Stimulated activated CD8-positive, alpha-beta memory T cell treated with anti-CD3 and anti-CD28 coated beads, Interleukin-4, amount 100 ng/mL, for 1 hour (primary cell): Measurements from ENCODE around the gene NR2C2AP.
A peak's percentile ranks its signal among the peaks of the same experiment; 100 is the strongest.
"Not testable (repeated sequence)": the region's sequence is repeated elsewhere in the genome, so short reads cannot be mapped to it uniquely, and the experiment has no call there.

ENCODE experiments used
- DNase-seq, 2 donors: peaks; one replicate each; pipeline ENCODE4 v3.0.0-alpha.2; 2020; ENCODE audit warnings: low read depth in 2 of 2, low spot score in 1 of 2

The NR2C2AP gene, protein sequence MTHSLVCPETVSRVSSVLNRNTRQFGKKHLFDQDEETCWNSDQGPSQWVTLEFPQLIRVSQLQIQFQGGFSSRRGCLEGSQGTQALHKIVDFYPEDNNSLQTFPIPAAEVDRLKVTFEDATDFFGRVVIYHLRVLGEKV

DNA sequence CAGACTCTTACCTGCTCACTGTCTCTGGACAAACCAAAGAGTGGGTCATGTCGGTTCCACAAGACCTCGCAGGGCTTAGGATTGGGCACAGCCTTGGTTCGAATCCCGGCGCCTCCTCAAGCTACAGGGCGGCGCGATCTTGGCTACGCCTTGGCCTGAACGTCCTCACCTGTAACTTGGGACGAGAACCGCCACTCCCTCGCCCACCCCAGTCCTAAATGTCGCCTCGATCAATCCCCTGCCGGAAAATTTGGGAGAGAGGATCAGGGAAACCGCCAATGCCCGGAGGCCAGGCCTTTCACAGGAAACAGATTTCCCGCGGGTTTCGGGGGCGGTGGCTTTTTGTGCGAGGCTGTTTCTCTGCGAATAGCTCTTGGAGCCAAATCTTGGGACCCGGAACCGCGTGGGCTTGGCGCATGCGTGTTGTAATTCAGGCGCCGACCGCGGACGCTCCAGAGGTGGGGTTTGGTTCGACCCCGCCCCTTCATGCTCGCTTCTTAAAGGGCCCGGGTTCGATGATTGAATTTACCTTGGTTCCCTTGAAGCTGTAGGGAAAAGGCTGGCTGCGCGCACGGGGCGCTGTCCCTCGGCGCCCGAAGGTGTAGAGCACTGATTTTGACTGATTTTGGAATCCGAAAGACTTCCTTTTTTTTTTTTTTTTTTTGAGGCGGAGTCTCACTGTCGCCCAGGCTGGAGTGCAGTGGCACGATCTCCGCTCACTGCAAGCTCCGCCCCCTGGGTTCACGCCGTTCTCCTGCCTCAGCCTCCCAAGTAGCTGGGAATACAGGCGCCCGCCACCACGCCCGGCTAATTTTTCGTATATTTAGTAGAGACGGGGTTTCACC is at the start of gene NR2C2AP:
Gene NR2C2AP, minus strand, starts transcription at position 403 of the 845 bp plus-strand sequence. Its CDS starts 354 bp downstream, at position 49.
- peak; percentile 82 to 85 for DNase-seq

DNA sequence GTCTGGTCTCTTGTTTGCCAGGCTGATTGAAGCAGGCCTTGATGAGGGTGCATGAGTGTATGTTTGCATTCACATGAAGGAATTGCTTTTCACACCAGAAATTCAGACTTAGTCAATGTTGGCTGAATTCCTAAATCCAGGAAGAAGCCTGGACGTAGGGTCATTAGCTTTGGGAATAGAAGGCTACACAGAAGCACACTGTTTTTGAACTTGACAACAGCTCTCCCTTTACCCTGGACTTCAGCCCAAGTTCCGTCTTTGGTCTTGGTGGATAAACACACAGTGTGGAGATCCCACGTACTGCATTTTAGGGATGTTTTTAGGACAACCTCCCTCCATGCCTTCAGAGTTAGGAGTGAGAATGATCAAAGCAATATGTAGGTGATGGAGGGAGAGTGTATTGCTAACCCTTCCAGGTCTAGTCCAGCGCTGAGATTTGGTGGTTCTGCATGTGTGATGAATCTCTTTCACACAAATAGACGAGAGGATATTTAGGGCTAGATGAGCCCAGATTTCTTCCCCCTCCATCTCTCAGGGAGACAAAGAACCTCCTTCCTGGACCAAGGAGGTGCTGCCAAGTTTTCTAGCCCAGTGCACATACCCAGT is 47.1 kb upstream of the NR2C2AP start:
- no peak for DNase-seq

DNA sequence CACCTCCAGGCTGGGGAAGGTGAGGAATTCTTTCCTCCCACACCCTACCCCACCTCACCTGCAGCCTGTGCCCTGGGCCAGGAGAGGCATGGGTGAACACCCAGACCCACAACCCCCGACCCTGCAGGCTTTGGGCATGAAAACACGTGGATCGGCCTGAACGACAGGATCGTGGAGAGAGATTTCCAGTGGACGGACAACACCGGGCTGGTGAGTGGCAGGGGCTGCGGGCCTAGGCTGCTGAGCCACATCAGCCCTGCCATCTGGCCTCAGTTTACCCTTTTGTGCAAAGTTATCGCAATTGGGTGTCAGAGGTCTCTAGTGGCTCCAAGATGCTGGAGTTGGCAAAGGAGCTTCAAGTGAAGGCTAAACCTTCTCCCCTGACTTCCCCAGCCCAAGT is 37.3 kb upstream of the NR2C2AP start:
- no peak for DNase-seq

DNA sequence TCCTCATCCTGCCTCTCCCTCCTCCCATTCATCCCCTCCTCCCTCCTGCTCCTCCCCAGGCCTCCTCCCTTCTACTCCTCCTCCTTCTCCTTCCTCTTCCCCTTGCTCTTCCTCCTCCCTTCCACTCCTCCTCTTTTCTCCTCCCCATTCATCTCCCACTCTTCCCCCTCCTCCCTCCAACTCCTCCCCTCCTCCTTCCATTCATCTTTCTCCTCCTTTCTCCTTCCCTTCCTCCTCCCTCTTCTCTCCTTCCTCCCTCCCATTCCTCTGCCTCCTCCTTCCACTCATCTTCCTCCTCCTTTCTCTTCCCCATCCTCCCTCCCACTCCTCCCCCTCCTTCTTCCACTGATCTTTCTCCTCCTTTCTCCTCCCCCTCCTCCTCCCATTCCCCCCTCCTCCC is 36.5 kb upstream of the NR2C2AP start:
- no peak for DNase-seq

- no peak for DNase-seq
Measured at GRCh38 chr19:19238126-19238894, 35.1 kb upstream of the NR2C2AP start.

DNA sequence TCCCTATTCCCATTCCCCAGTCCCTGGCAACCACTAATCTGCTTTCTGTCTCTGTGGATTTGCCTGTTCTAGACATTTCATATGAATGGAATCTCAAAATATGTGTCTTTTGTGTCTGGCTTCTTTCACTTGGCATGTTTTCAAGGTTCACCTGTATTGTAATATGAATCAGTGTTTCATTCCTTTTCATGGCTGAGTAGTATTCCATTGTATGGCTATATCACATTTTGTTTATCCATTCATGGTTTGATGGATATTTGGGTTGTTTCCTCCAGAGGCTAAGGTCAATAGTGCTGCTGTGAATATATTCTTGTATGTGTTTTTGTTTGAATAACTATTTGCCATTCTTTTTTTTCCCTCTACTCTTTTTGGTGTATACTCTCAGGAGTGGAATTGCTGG is 33.0 kb upstream of the NR2C2AP start:
- DNase-seq: no peak

- DNase-seq: no peak
Measured at GRCh38 chr19:19234220-19234816, 31.1 kb upstream of the NR2C2AP start.

- no peak for DNase-seq
Measured at GRCh38 chr19:19232261-19232721, 29.1 kb upstream of the NR2C2AP start.

GRCh38 chr19:19230999-19231398 is 27.8 kb upstream of the NR2C2AP start:
- DNase-seq: no peak

DNA sequence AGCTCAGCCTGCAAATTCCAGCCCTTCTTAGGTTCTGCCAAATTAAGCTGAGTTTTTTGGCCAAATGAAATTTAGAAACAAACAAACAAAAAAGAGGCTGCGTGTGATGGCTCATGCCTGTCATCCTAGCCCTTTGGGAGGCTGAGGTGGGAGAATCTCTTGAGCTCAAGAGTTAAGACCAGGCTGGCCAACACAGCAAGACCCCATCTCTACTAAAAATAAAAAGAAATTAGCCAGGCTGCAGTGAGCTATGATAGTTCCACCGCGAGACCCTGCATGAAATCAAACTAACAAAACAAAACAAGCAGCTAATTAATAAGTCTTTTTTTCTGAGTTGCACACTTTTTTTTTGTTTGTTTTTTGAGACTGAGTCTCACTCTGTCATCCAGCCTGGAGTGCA is 26.5 kb upstream of the NR2C2AP start:
- DNase-seq: no peak

- no peak for DNase-seq
Measured at GRCh38 chr19:19227217-19227616, 24.0 kb upstream of the NR2C2AP start.

DNA sequence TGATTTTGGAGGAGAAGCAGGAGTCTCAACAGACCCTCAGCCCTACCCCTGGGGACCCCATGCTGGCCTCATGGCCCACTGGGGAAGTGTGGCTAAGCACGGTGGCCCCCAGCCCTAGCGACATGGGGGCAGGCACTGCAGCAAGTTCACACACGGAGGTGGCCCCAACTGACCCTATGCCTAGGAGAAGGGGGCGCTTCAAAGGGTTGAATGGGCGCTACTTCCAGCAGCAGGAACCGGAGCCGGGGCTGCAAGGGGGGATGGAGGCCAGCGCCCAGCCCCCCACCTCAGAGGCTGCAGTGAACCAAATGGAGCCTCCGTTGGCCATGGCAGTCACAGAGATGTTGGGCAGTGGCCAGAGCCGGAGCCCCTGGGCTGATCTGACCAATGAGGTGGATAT is 23.4 kb upstream of the NR2C2AP start:
- no peak for DNase-seq

- DNase-seq: no peak
Measured at GRCh38 chr19:19226204-19226603, 23.0 kb upstream of the NR2C2AP start.

DNA sequence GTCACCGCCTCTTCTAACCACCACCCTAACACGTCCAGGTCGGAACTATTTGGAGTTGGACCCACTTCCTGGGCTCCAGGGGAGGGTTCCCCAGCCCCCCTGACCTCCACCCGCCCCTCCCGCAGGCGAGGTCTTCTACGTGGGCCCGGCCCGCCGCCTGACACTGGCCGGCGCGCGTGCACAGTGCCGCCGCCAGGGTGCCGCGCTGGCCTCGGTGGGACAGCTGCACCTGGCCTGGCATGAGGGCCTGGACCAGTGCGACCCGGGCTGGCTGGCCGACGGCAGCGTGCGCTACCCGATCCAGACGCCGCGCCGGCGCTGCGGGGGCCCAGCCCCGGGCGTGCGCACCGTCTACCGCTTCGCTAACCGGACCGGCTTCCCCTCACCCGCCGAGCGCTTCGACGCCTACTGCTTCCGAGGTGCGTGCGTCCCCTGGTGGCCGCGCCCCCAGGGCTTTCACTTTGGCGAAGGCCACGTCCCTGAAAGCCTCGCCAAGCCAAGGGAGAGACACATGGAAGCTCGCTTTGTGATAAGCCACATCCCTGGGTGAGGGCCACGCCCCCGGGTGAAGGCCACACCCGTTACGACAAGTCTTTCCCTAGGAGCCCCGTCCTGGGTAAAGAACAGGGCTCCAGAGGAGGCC is 21.8 kb upstream of the NR2C2AP start:
- DNase-seq: peak; percentile 44 to 59

GRCh38 chr19:19224150-19224851 is 21.1 kb upstream of the NR2C2AP start:
- no peak for DNase-seq

DNA sequence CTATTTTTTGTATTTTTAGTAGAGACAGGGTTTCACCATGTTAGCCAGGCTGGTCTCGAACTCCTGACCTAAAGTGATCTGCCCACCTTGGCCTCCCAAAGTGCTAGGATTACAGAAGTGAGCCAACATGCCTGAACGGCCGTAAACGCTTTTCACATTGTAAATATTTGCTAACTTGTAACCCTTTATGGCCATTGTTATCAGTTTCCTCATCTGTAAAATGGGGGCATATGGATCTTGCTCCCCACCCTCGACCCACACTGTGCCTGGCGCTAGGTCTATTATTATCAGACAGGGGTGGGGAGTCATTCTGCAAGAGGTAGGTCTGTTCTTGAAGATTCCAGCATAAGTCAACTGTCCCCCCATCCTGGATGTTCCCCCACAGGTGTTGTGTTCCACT is 20.4 kb upstream of the NR2C2AP start:
- no peak for DNase-seq

- no peak for DNase-seq
Measured at GRCh38 chr19:19223060-19223459, 19.8 kb upstream of the NR2C2AP start.

- DNase-seq: not testable (repeated sequence)
Measured at GRCh38 chr19:19221000-19221399, 17.8 kb upstream of the NR2C2AP start.

DNA sequence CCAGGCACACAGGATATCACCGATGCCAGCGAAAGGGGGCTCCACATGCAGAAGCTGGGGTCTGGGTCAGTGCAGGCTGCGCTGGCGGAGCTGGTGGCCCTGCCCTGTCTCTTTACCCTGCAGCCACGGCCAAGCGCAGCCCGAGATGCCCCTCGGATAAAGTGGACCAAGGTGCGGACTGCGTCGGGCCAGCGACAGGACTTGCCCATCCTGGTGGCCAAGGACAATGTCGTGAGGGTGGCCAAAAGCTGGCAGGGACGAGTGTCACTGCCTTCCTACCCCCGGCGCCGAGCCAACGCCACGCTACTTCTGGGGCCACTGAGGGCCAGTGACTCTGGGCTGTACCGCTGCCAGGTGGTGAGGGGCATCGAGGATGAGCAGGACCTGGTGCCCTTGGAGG is 15.7 kb upstream of the NR2C2AP start:
- no peak for DNase-seq

DNA sequence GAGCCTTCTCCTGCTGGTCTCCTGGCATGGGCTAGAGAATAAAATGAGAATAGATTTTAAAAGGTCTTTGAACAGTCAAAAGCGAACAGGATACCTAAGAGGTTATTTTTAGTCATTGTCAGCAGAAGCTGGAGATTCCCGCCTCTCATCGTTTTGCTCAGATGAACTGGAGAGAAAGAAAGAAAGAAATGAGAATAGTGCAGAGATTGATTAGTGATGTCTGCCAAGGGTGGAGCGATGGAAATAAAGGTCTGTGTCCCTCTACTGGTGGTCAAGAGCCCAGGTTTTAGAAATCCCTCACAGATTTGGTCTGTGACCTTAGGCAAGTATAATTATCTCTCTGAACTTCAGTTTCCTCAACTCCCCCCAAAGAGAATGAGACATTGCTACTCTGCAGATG is 13.9 kb upstream of the NR2C2AP start:
- no peak for DNase-seq
